Left colon (tissue), 2 donors: Measurements from ENCODE around the gene ASMTL. TPM values are rescaled to one million over a fixed set of nuclear protein-coding genes. Genes with fewer than 3 reads are reported as not detected.
"Not testable (repeated sequence)": the region's sequence is repeated elsewhere in the genome, so short reads cannot be mapped to it uniquely, and the experiment has no call there.

Experiments
- ATAC-seq: fragments of 200-7000 bp; cut with Tn5 transposase; one replicate; pipeline ENCODE4 v1.9.1; 2020; ENCODE audit warnings: mild to moderate bottlenecking, moderate library complexity
- DNase-seq, 2 donors: peaks; one replicate each; pipeline ENCODE4 v3.0.0-alpha.2; 2020
- intact Hi-C, 2 donors: fragments of 100-400 bp; cut with DNase I in 1 of 2; cut with micrococcal nuclease in 1 of 2; formaldehyde crosslinking; loops; one replicate each; pipeline versions ENCODE4 v1.11.2 to v1.14.0; 2022; cut with DNase I, micrococcal nuclease
- total RNA-seq, 2 donors: library from RNA; stranded (reverse); fragmentation: NEBNext Ultra II Directional; extraction: Animal tissue kit (Norgen Biotek cat#: 25700); gene quantifications; one replicate each; pipeline ENCODE4 v1.2.1, GENCODE V29; 2021
- donor health status: DM: no; HTN: no; CAD: no.
- donor health status: DM: yes; HTN: yes; CAD: no.

The ASMTL gene
- total RNA-seq, 2 donors from 2014 or later, result 14.6 to 19.9 TPM

- ATAC-seq (no peak), DNase-seq (no peak)
- intact Hi-C loops, result no loop called here
These were observed 31.3 kb upstream of the ASMTL start for GRCh38 chrX:1483843-1484637.

- ATAC-seq, intact Hi-C loops, DNase-seq: not testable (repeated sequence)
These were observed 29.8 kb upstream of the ASMTL start for GRCh38 chrX:1482530-1482928.

GRCh38 chrX:1481636-1482529, 29.2 kb upstream of the ASMTL start:
- peak; percentile 60 to 70 for DNase-seq
- peak; percentile 50 for ATAC-seq
- intact Hi-C loops, result no loop called here

- no peak for ATAC-seq
- no peak for DNase-seq
- intact Hi-C loops, result no loop called here
These were observed 27.5 kb upstream of the ASMTL start for GRCh38 chrX:1480082-1480785.

- no peak for DNase-seq
- no peak for ATAC-seq
These were observed 25.2 kb upstream of the ASMTL start for GRCh38 chrX:1477801-1478458.

GRCh38 chrX:1477229-1477628, 24.5 kb upstream of the ASMTL start:
- ATAC-seq, result no peak
- no peak for DNase-seq
- intact Hi-C loops, result no loop called here

More at GRCh38 chrX:1477801-1478458, 25.2 kb upstream of the ASMTL start:
- intact Hi-C loops, result no loop called here

GRCh38 chrX:1476682-1477081, 24.0 kb upstream of the ASMTL start:
- intact Hi-C loops, result no loop called here
- DNase-seq (no peak), ATAC-seq (no peak)

GRCh38 chrX:1475881-1476280, 23.2 kb upstream of the ASMTL start:
- DNase-seq (no peak), ATAC-seq (no peak)
- intact Hi-C loops, result no loop called here

GRCh38 chrX:1475481-1475880, 22.8 kb upstream of the ASMTL start:
- intact Hi-C loops, result no loop called here
- no peak for DNase-seq
- no peak for ATAC-seq

GRCh38 chrX:1474593-1474992, 21.9 kb upstream of the ASMTL start:
- intact Hi-C loops, DNase-seq: not testable (repeated sequence)

GRCh38 chrX:1472975-1473374, 20.3 kb upstream of the ASMTL start:
- no peak for ATAC-seq
- intact Hi-C loops, result no loop called here
- no peak for DNase-seq

More at GRCh38 chrX:1474593-1474992, 21.9 kb upstream of the ASMTL start:
- ATAC-seq, result not testable (repeated sequence)

- peak; percentile 41 to 54 for DNase-seq
- intact Hi-C loops, result no loop called here
These were observed 15.6 kb upstream of the ASMTL start for GRCh38 chrX:1468250-1468772.

GRCh38 chrX:1466971-1467561, 14.4 kb upstream of the ASMTL start:
- DNase-seq (peak; percentile 38 to 41), ATAC-seq (no peak)
- intact Hi-C loops, result no loop called here

More at GRCh38 chrX:1468250-1468772, 15.6 kb upstream of the ASMTL start:
- peak; percentile 20 for ATAC-seq

- intact Hi-C loops, result no loop called here
- DNase-seq (peak in 1 of 2 donors; percentile 7), ATAC-seq (no peak)
These were observed 13.5 kb upstream of the ASMTL start for GRCh38 chrX:1466232-1466661.

- intact Hi-C loops, result no loop called here
- DNase-seq (peak in 1 of 2 donors; percentile 12), ATAC-seq (no peak)
These were observed 12.8 kb upstream of the ASMTL start for GRCh38 chrX:1465286-1466231.

- intact Hi-C loops, result no loop called here
- DNase-seq, result peak in 1 of 2 donors; percentile 17
- ATAC-seq, result no peak
These were observed 12.2 kb upstream of the ASMTL start for GRCh38 chrX:1464971-1465285.
